ENCODE data around the gene ADARB2. TPM values are rescaled to one million over a fixed set of nuclear protein-coding genes. Genes with fewer than 3 reads are reported as not detected.
A peak's percentile ranks its signal among the peaks of the same experiment; 100 is the strongest.

The ADARB2 gene
- total and polyA plus RNA-seq, 11 donors, result 0.07 to 1.2 (median 0.28) TPM; not detected in 4

GRCh38 chr10:1634239-1634638, 103.1 kb downstream of the ADARB2 start:
- no peaks in the 10 kb centered on the region for H3K36me3 ChIP-seq
- 82 to 92% (median 90%) methylated on average over 4 to 5 of the region's 5 CpGs for WGBS, 4 donors
- H3K4me3 ChIP-seq, result no peak overlapping the region
- H3K27me3 ChIP-seq, result peaks cover 0 to 23% (median 7%) of the 10 kb centered on the region in 9 donors
- H3K4me1 ChIP-seq, result no peaks in the 10 kb centered on the region
- DNase-seq (no peak), ATAC-seq (no peak)
- intact Hi-C loops (cut with DNase I), result no loop called here
- no peak for TF ChIP-seq CTCF (IDR thresholded peaks at IDR 0.05)
- TF ChIP-seq POLR2A (IDR thresholded peaks at IDR 0.05), result no peak
- no peaks in the 10 kb centered on the region for H3K9me3 ChIP-seq
- H3K27ac ChIP-seq, result no peak overlapping the region

GRCh38 chr10:1633783-1634182, 103.5 kb downstream of the ADARB2 start:
- H3K4me3 ChIP-seq, result no peak overlapping the region
- 72 to 81% (median 75%) methylated on average over 13 of the region's 13 CpGs for WGBS, 4 donors
- no peak for DNase-seq
- intact Hi-C loops (cut with DNase I), result no loop called here
- peaks cover 0 to 23% (median 7%) of the 10 kb centered on the region in 9 donors for H3K27me3 ChIP-seq
- TF ChIP-seq POLR2A (IDR thresholded peaks at IDR 0.05) (no peak), CTCF (IDR thresholded peaks at IDR 0.05) (no peak)
- no peak for ATAC-seq
- no peaks in the 10 kb centered on the region for H3K9me3 ChIP-seq
- H3K4me1 ChIP-seq, result no peaks in the 10 kb centered on the region
- no peak overlapping the region for H3K27ac ChIP-seq
- no peaks in the 10 kb centered on the region for H3K36me3 ChIP-seq

DNA sequence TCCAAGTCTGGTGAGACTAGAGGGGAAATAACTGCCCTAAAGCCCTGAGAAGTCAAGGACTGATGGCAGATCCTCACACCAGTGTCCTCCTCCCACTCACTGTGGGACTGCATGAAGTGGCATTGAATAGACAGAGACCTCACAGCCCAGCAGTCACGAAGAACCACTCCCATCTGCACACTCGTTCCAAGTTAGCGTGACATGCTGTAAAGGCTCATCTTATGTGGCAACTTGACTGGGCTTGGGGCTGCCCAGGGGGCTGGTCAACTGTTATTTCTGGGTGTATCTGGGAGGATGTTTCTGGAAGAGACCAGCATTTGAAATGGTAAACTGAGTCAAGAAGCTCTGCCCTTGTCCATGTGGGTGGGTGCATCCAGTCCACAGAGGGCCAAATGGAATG, 104.7 kb downstream of the ADARB2 start:
- DNase-seq (no peak), ATAC-seq (peak in 1 of 4 donors; percentile 24)
- TF ChIP-seq POLR2A (IDR thresholded peaks at IDR 0.05) (no peak), CTCF (IDR thresholded peaks at IDR 0.05) (no peak)
- H3K27me3 ChIP-seq, result peaks cover 0 to 23% (median 7%) of the 10 kb centered on the region in 9 donors
- WGBS, 4 donors, result 70 to 94% (median 89%) methylated on average over 3 of the region's 3 CpGs
- H3K36me3 ChIP-seq, result no peaks in the 10 kb centered on the region
- peaks cover 0 to 5% (median 0%) of the 10 kb centered on the region in 12 donors for H3K9me3 ChIP-seq
- no peaks in the 10 kb centered on the region for H3K4me1 ChIP-seq
- intact Hi-C loops (cut with DNase I), result no loop called here
- no peak overlapping the region for H3K4me3 ChIP-seq
- H3K27ac ChIP-seq, result no peak overlapping the region

DNA sequence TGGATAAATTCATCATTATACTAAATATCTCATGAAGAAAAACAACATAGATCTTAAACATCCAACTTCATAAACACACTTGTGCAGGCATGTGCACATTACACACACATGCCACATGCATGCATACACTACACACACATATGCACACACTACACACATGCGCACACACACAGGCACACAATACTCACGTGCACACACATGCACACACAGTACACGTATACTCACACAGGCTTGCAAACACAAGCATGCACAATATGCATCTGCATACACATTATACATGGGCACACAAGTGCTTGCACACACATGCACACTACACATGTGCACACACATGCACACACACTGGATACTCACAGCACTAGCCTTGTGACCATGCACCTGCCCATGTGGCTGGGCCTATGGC, 105.2 kb downstream of the ADARB2 start:
- Histone ChIP-seq H3K27ac (no peak overlapping the region), H3K27me3 (peaks cover 0 to 23% (median 7%) of the 10 kb centered on the region in 9 donors), H3K4me1 (no peaks in the 10 kb centered on the region), H3K9me3 (peaks cover 0 to 5% (median 0%) of the 10 kb centered on the region in 12 donors), H3K4me3 (no peak overlapping the region), H3K36me3 (no peaks in the 10 kb centered on the region)
- no peak for ATAC-seq
- TF ChIP-seq CTCF (IDR thresholded peaks at IDR 0.05) (no peak), POLR2A (IDR thresholded peaks at IDR 0.05) (no peak)
- 84 to 91% (median 88%) methylated on average over 3 of the region's 3 CpGs for WGBS, 4 donors
- DNase-seq, result no peak
- intact Hi-C loops (cut with DNase I), result no loop called here
